Breast epithelium (tissue), 3 donors: ENCODE measurements around the gene CIB4.

Experiments
- CTCF ChIP-seq, 3 donors: fragments of 450-650 bp; IDR thresholded peaks; one replicate each; pipeline ENCODE4 v1.5.1; 2016 to 2017; ENCODE audit warnings: antibody characterized with exemption in 3 of 3, mild to moderate bottlenecking in 3 of 3, moderate library complexity in 3 of 3
- POLR2A ChIP-seq: fragments of 450-650 bp; IDR thresholded peaks from one replicate; pipeline ENCODE4 v1.6.1; 2016; ENCODE audit warnings: antibody characterized with exemption, mild to moderate bottlenecking, moderate library complexity
- POLR2AphosphoS5 ChIP-seq, 3 donors: sonication (generic); formaldehyde crosslinking; IDR thresholded peaks; one replicate each; pipeline ENCODE4 v1.6.1; 2017; ENCODE audit warnings: antibody characterized with exemption in 3 of 3

GRCh38 chr2:26651799-26652198 lies 10.6 kb upstream of the CIB4 start:
- TF ChIP-seq CTCF (IDR thresholded peaks at IDR 0.05), result no peak
- no peak for TF ChIP-seq POLR2AphosphoS5 (IDR thresholded peaks at IDR 0.05)
- TF ChIP-seq POLR2A, result no peak
